Fibroblast of villous mesenchyme (primary cell): ENCODE data around the gene PSMC5. TPM values are rescaled to one million over a fixed set of nuclear protein-coding genes. Genes with fewer than 3 reads are reported as not detected.
A peak's percentile ranks its signal among the peaks of the same experiment; 100 is the strongest.

ENCODE experiments used
- DNase-seq: peaks from one replicate; pipeline ENCODE4 v3.0.0-alpha.2; 2010; ENCODE audit warnings: low read depth
- H3K4me3 ChIP-seq: 2 replicates; pipeline ENCODE4 v1.5.1; 2011; ENCODE audit warnings: low read depth, mild to moderate bottlenecking, low read length
- total RNA-seq: library from RNA; depleted of rRNA; stranded (reverse); fragments of >200 nt; gene quantifications from 2 replicates; pipeline ENCODE4 v1.2.3, GENCODE V29; 2012
- TF ChIP-seq, protein P1 (sequence below): IDR thresholded peaks from 2 replicates; pipeline ENCODE4 v1.5.1; 2012; ENCODE audit warnings: low read depth, mild to moderate bottlenecking, low read length; ENCODE audit not compliant: insufficient read depth

PSMC5 gene
- total RNA-seq, 1 donor, result 42.7 TPM

DNA sequence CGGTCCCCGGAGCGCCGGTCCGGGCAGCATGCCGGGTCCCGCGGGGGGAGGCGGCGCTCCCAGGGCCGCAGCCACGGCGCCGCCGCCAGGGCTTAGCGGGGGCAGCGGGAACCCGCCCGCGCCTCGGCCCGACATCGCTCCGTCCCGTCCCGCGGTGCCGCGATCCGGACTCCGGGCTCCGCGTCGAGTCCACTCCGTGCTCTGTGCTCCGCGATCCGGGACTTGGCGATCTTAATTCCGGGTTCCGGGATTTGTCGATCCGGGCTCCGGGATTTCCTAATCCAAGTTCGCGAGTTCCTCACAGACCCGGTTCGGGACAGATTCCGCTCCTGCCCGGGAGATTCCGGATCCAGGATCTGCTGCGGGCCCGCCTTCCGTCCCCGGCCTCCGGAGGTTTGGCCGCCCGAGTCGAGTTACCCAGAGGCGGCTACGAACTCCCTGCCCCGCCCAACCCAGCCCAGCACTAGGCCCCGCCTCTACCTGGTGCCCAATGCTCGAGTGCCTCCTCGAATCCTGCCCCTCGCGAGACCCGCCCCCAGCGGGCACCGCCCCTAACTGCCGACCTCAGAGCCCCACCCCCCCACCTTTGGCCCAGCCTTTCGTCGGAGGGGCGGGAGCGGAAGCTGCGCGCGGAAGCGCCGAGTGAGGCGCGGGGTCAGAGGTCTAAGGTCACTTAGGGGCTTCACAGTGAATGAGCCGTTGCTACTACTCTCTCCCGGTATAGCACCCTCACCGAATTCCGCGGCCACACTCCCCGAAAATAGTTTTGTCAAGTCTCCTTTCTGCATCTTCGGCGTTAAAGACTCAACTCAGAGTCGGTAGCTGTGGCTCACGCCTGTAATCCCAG is 15.5 kb downstream of the PSMC5 start, which contains the start of gene SMARCD2:
Gene SMARCD2, minus strand, starts transcription at position 146 of the 847 bp plus-strand sequence. Its CDS starts 11 bp downstream, at position 135.
- TF ChIP-seq, protein P1, sequence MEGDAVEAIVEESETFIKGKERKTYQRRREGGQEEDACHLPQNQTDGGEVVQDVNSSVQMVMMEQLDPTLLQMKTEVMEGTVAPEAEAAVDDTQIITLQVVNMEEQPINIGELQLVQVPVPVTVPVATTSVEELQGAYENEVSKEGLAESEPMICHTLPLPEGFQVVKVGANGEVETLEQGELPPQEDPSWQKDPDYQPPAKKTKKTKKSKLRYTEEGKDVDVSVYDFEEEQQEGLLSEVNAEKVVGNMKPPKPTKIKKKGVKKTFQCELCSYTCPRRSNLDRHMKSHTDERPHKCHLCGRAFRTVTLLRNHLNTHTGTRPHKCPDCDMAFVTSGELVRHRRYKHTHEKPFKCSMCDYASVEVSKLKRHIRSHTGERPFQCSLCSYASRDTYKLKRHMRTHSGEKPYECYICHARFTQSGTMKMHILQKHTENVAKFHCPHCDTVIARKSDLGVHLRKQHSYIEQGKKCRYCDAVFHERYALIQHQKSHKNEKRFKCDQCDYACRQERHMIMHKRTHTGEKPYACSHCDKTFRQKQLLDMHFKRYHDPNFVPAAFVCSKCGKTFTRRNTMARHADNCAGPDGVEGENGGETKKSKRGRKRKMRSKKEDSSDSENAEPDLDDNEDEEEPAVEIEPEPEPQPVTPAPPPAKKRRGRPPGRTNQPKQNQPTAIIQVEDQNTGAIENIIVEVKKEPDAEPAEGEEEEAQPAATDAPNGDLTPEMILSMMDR, result no peak
- H3K4me3 ChIP-seq, result peak within 1 kb of the TSS; percentile 92
- peak; percentile 100 for DNase-seq

DNA sequence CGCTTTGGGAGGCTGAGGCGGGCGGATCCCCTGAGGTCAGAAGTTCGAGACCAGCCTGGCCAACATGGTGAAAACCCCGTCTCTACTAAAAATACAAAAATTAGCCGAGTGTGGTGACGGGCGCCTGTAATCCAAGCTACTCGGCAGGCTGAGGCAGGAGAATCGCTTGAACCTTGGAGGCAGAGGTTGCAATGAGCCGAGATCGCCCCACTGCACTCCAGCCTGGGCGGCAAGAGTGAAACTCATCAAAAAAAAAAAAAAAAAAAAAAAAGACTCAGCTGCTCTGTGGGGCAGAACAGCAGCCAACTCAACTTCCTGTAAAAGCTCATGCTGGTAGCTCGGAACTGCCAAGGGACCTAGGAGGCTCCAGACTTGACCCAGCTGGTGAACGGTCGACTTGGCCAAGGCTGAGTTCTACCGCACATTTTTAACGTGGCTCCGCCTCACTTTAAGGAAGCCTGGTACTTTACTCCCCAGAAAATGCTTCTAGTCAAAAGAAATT is 16.2 kb downstream of the PSMC5 start:
- peak overlapping the region; percentile 92 for H3K4me3 ChIP-seq
- DNase-seq, result peak; percentile 86

DNA sequence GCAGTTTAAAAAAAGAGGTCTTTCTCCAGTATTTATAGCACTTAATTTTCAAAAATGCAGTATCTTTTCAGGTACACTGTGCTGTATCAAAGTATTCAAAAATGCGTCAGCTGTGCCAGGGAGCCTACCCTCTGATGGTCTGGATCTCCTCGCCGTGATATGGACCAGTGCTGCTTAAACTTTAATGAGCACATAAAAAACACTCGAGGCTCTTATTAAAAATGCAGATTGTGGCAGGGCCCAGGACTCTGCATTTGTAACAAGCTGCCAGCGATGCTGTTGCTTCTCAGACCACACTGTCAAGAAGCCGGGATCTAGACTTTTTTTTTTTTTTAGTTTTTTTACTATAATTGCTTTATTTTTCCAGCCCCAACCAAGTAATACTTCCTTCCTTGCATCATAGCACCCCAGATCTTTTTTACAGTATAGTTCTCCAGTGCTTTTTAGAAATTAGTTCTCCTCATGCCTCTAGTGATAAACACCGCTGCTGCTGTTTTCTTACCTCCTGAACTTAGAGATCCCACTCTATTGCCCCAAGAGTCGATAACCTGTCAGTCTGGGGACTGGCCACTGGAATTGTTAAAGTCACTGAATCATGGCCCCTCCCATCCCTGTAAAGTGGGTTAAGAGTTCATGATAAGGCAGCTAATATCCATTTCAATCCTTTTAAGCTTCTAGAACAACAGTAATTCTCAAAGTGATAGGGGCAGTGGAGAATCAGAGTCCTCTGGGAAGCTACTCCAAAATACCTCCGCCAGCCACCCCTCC is 16.9 kb downstream of the PSMC5 start:
- DNase-seq, result no peak
- H3K4me3 ChIP-seq, result peak overlapping the region; percentile 92
- TF ChIP-seq, protein P1, result no peak

DNA sequence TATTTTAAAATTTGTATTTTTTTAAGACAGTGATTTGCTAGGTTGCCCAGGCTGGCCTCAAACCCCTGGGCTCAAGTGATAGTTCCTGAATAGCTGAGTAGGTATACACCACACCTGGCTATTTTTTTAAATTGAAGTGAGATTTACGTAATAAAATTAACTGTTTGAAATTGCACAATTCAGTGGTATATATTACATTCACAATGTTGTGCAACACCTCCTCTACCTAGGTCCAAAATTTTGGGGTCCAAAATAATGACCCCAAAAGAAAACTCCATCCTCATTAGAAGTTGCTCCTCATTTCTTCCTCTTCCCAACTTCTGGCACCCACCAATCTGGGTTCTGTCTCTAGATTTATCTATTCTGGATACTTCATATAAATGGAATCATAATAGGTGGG is 18.3 kb downstream of the PSMC5 start:
- no peak for DNase-seq
- TF ChIP-seq, protein P1, result no peak
- no peak overlapping the region for H3K4me3 ChIP-seq

DNA sequence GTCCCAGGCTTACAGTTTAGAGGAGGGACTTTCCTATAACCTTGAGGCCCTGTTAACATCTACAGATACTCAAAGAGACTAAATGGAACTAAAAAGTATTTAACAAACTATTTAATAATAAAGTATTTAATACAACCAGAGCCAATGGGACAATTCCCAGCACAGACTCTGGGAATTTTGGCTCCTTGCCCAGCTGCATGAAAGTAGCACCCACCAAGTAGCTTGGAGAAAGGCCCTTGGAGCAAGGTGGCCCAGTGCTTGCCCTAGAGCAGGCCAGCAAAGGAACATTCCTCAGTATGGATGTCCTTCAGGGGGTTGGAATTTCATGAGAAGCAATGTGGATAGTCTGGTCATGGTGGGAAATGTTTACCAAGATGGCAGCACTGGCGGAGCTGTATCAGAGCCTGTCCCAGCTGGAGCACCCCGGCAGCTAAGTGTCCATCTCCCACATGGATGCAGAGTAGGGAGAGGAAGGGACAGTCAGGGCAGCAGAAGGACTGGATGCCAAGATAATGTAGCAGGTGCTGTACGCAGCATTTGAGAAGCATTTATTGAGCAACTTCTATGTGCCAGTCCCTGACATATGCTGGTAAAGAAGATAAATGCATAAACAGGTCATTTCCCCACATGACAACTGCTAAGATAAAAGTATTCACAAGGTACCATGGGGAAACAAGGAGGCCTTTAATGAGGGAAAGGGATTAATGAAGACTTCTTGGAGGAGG is 20.5 kb downstream of the PSMC5 start:
- no peak for DNase-seq
- no peak overlapping the region for H3K4me3 ChIP-seq
- TF ChIP-seq, protein P1, result no peak

DNA sequence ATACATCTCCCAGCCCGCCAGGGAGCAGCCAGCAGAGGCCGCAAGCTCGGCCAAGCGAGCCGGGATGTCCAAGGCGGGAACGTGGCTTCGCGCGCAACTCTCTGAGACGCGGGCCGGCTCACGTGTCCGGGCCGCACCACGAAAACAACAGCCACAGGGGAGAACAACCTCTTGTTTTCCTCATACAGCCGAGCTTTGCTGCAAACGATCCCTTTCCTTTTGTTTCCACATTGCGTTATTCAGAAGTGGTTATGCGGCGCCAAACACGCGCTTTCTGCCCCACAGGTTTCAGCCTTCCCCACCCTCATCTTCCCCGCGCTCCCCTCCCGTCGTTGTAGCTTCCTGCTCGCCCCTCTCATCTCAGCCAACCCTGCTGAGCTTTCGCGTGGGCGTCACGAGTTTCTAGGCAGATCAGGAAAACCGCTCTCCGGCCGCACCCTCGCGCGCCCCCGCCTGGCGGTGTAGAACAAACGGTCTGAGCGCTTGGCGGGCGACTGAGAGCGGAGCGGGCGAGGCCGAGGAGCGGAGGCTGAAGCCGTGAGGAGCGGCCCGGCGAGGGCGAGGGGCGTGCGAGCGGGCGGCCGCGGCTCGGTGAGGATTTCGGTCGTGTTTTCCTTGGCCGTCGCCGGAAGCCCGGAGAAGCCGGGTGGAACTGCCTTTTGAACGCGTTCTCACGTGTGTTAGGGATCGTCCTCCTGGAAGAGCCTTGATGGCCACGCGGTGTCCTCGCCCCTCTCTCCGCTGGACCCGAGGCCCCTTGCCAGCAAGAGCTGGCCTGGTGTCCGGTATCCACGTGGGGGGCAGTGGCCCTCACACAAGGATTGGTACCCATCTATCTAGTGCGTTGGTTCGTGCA is 21.8 kb downstream of the PSMC5 start:
- peak; percentile 91 for DNase-seq

More for the DNA sequence above, 21.8 kb downstream of the PSMC5 start:
- H3K4me3 ChIP-seq, result peak overlapping the region; percentile 53
- TF ChIP-seq, protein P1, result peak; percentile 64
